Fibroblast of lung (primary cell): ENCODE data around the gene ACAA2. TPM values are rescaled to one million over a fixed set of nuclear protein-coding genes. Genes with fewer than 3 reads are reported as not detected.
"Not testable (repeated sequence)": the region's sequence is repeated elsewhere in the genome, so short reads cannot be mapped to it uniquely, and the experiment has no call there.

ENCODE experiments used
- DNase-seq, 2 donors: peaks; one replicate each; pipeline versions ENCODE4 v3.0.0 to v3.0.0-alpha.2; 2010; ENCODE audit warnings: low read depth in 2 of 2
- H2AFZ ChIP-seq: 2 replicates; pipeline ENCODE4 v1.5.1; 2012; ENCODE audit warnings: low read length, control low read depth, inconsistent platforms
- H3K27ac ChIP-seq: 2 replicates; pipeline ENCODE4 v1.5.1; 2011; ENCODE audit warnings: low read length, control low read depth; ENCODE audit not compliant: insufficient read depth
- H3K27me3 ChIP-seq: 2 replicates; pipeline ENCODE4 v1.5.1; 2011; ENCODE audit warnings: mild to moderate bottlenecking, low read length; ENCODE audit not compliant: control insufficient read depth, insufficient read depth
- H3K36me3 ChIP-seq: 2 replicates; pipeline ENCODE4 v1.5.1; 2011; ENCODE audit warnings: low read length; ENCODE audit not compliant: control insufficient read depth, insufficient read depth
- H3K4me1 ChIP-seq: 2 replicates; pipeline ENCODE4 v1.5.1; 2011; ENCODE audit warnings: low read length; ENCODE audit not compliant: control insufficient read depth, insufficient read depth; ENCODE audit errors: extremely low read depth
- H3K4me2 ChIP-seq: 2 replicates; pipeline ENCODE4 v1.5.1; 2011; ENCODE audit warnings: low read length, control low read depth; ENCODE audit not compliant: insufficient read depth; ENCODE audit errors: extremely low read depth
- H3K4me3 ChIP-seq, 4 experiments: fragments of 200-600 bp in 1 of 4; sonication (generic) in 1 of 4; replicated peaks in 1 of 4; 2 replicates each; pipeline ENCODE4 v1.5.1; 2011 to 2016; ENCODE audit warnings: low read length in 4 of 4, low read depth in 3 of 4, mild to moderate bottlenecking in 3 of 4, control low read depth in 2 of 4, inconsistent platforms in 1 of 4, mixed read lengths in 1 of 4; ENCODE audit not compliant: insufficient read depth in 1 of 4; ENCODE audit errors: control extremely low read depth in 1 of 4
- H3K79me2 ChIP-seq: 2 replicates; pipeline ENCODE4 v1.5.1; 2012; ENCODE audit warnings: mild to moderate bottlenecking, low read length, inconsistent platforms; ENCODE audit not compliant: control insufficient read depth, insufficient read depth
- H3K9ac ChIP-seq: 2 replicates; pipeline ENCODE4 v1.5.1; 2011; ENCODE audit warnings: mild to moderate bottlenecking, low read length, control low read depth; ENCODE audit not compliant: insufficient read depth
- H3K9me3 ChIP-seq: 2 replicates; pipeline ENCODE4 v1.5.1; 2012; ENCODE audit warnings: low read depth, low read length; ENCODE audit not compliant: control insufficient read depth, insufficient read depth
- H4K20me1 ChIP-seq: 2 replicates; pipeline ENCODE4 v1.5.1; 2011; ENCODE audit warnings: low read length; ENCODE audit not compliant: control insufficient read depth, insufficient read depth; ENCODE audit errors: extremely low read depth
- EZH2 ChIP-seq: IDR thresholded peaks from 2 replicates; pipeline ENCODE4 v1.5.1; 2012; ENCODE audit warnings: low read length, control low read depth, mild to moderate bottlenecking; ENCODE audit errors: missing control alignments
- polyA plus RNA-seq, 2 donors: library from polyadenylated mRNA; depleted of rRNA in 1 of 2; stranded (reverse) in 1 of 2; unstranded in 1 of 2; fragments of >200 nt; gene quantifications; 2 replicates each; pipeline ENCODE4 v1.2.1, GENCODE V29; 2011 to 2012; ENCODE audit warnings: missing spikeins in 1 of 2
- total RNA-seq: library from RNA; depleted of rRNA; stranded (reverse); fragments of >200 nt; gene quantifications from 2 replicates; pipeline ENCODE4 v1.2.1, GENCODE V29; 2014
- TF ChIP-seq, protein P1 (sequence below), 2 donors: IDR thresholded peaks in 1 of 2; conservative IDR thresholded peaks in 1 of 2; 1 replicate in 1 of 2; 2 replicates in 1 of 2; pipeline ENCODE4 v1.5.1; 2011 to 2012; ENCODE audit warnings: low read length in 2 of 2, control low read depth in 1 of 2, inconsistent platforms in 1 of 2, low read depth in 1 of 2, mild to moderate bottlenecking in 1 of 2

ACAA2 gene
- total and polyA plus RNA-seq, 2 donors (not counting 1 experiment from before 2014, with no cell fraction given): 27.1 to 38.5 TPM

DNA sequence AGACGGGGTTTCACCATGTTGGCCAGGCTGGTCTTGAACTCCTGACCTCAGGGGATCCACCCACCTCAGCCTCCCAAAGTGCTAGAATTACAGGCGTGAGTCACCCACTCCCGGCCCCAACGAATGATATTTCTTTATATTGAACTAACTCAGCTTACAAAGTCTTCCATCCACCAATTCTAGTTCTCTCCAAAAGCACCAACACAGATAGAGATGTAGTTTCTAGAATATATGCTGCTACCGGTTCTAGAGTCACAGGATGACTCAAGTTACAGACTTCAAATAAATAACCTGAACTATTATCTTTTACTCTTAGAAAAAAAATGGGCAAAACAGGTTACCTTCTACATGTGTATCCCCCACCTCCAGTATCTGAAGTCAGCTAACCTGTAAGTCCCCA, 9.2 kb downstream of the ACAA2 start:
- Histone ChIP-seq H3K27me3 (no peaks in the 10 kb centered on the region), H3K79me2 (no peaks in the 10 kb centered on the region), H4K20me1 (no peaks in the 10 kb centered on the region), H3K4me2 (no peak overlapping the region), H3K36me3 (no peaks in the 10 kb centered on the region), H3K9ac (no peak overlapping the region), H3K9me3 (no peaks in the 10 kb centered on the region), H3K4me1 (no peaks in the 10 kb centered on the region), H3K27ac (no peak overlapping the region), H2AFZ (no peak overlapping the region), H3K4me3 (no peak overlapping the region)
- no peak for TF ChIP-seq EZH2
- TF ChIP-seq, protein P1, sequence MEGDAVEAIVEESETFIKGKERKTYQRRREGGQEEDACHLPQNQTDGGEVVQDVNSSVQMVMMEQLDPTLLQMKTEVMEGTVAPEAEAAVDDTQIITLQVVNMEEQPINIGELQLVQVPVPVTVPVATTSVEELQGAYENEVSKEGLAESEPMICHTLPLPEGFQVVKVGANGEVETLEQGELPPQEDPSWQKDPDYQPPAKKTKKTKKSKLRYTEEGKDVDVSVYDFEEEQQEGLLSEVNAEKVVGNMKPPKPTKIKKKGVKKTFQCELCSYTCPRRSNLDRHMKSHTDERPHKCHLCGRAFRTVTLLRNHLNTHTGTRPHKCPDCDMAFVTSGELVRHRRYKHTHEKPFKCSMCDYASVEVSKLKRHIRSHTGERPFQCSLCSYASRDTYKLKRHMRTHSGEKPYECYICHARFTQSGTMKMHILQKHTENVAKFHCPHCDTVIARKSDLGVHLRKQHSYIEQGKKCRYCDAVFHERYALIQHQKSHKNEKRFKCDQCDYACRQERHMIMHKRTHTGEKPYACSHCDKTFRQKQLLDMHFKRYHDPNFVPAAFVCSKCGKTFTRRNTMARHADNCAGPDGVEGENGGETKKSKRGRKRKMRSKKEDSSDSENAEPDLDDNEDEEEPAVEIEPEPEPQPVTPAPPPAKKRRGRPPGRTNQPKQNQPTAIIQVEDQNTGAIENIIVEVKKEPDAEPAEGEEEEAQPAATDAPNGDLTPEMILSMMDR (conservative IDR thresholded peaks at IDR 0.05 in 1 of 2, IDR thresholded peaks at IDR 0.05 in 1 of 2; ENCODE audit: low read depth in 1 of 2, low read length in 2 of 2): no peak
- no peak for DNase-seq

DNA sequence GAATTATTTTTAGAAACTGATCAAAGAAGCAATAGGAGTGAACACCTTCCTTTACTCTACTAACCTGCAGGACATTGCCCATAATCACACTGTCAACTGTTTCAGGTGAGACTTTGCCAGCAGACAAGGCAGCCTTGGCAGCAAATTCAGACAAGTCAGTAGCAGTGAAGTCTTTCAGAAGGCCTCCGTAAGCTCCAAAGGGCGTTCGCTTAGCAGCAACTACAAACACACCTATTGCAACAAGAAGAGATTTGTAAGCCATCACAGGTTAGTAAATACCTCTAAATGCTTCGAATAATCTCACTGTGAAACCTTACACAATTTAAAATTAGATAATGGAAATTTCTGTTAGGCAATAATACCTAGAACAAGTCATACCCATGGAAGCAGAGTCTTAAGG, 10.7 kb downstream of the ACAA2 start:
- TF ChIP-seq, protein P1 (conservative IDR thresholded peaks at IDR 0.05 in 1 of 2, IDR thresholded peaks at IDR 0.05 in 1 of 2; ENCODE audit: low read depth in 1 of 2, low read length in 2 of 2): no peak
- no peak for TF ChIP-seq EZH2
- Histone ChIP-seq H3K79me2 (no peaks in the 10 kb centered on the region), H4K20me1 (no peaks in the 10 kb centered on the region), H3K9me3 (no peaks in the 10 kb centered on the region), H3K4me3 (no peak overlapping the region), H3K27ac (no peak overlapping the region), H3K4me2 (no peak overlapping the region), H3K4me1 (no peaks in the 10 kb centered on the region), H2AFZ (no peak overlapping the region), H3K36me3 (no peaks in the 10 kb centered on the region), H3K9ac (no peak overlapping the region), H3K27me3 (no peaks in the 10 kb centered on the region)
- DNase-seq: no peak

DNA sequence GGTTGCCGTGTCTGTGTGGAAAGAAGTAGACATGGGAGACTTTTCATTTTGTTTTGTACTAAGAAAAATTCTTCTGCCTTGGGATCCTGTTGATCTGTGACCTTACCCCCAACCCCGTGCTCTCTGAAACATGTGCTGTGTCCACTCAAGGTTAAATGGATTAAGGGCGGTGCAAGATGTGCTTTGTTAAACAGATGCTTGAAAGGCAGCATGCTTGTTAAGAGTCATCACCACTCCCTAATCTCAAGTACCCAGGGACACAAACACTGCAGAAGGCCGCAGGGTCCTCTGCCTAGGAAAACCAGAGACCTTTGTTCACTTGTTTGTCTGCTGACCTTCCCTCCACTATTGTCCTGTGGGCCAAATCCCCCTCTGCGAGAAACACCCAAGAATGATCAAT, 12.8 kb downstream of the ACAA2 start:
- H3K79me2 ChIP-seq, H3K27me3 ChIP-seq, H3K9ac ChIP-seq, H2AFZ ChIP-seq, H4K20me1 ChIP-seq, H3K27ac ChIP-seq, H3K4me3 ChIP-seq, DNase-seq, H3K9me3 ChIP-seq, H3K36me3 ChIP-seq, H3K4me1 ChIP-seq, H3K4me2 ChIP-seq: not testable (repeated sequence)

DNA sequence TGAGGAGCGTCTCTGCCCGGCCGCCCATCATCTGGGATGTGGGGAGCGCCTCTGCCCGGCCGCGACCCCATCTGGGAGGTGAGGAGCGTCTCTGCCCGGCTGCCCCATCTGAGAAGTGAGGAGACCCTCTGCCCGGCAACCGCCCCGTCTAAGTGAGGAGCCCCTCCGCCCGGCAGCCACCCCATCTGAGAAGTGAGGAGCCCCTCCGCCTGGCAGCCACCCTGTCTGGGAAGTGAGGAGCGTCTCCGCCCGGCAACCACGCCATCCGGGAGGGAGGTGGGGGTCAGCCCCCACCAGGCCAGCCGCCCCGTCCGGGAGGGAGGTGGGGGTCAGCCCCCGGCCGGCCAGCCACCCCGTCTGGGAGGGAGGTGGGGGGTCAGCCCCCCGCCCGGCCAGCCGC, 13.5 kb downstream of the ACAA2 start:
- not testable (repeated sequence) for H3K9me3 ChIP-seq, DNase-seq, H4K20me1 ChIP-seq, H3K4me2 ChIP-seq, H3K27ac ChIP-seq, H3K36me3 ChIP-seq, H3K79me2 ChIP-seq, H3K9ac ChIP-seq, H3K4me1 ChIP-seq, H3K4me3 ChIP-seq, H3K27me3 ChIP-seq, H2AFZ ChIP-seq
